Measurements from ENCODE around the gene USP54.

USP54 gene

GRCh38 chr10:73561192-73561591 lies 29.9 kb downstream of the USP54 start:
- CTCF ChIA-PET, result no interaction called here
- no peak for TF ChIP-seq ZBTB8A (tag by site-specific recombination; IDR thresholded peaks at IDR 0.05)
- TF ChIP-seq ZNF121 (tag by site-specific recombination; IDR thresholded peaks at IDR 0.05), result peak; percentile 42; the same call in 1 of the 2 replicates
- no peaks in the 10 kb centered on the region for H3K9me3 ChIP-seq (ENCODE audit: control insufficient read depth, insufficient read depth, low read depth, low read length)
- H3K36me3 ChIP-seq (ENCODE audit: control insufficient read depth in 2 of 2, insufficient read depth in 1 of 2, low read length in 2 of 2), result no peaks in the 10 kb centered on the region; a peak in 1 of 3 replicates
- H3K4me1 ChIP-seq (ENCODE audit: control insufficient read depth, insufficient read depth, low read length), result no peaks in the 10 kb centered on the region
- POLR2A ChIA-PET, result interaction anchor here (0.7 kb wide), 1 partner anchor 494 kb away, joined by 5 read pairs; no protein-coding TSS in a partner anchor
- no peak overlapping the region for H3K27ac ChIP-seq (ENCODE audit: extremely low read depth, low read depth, low read length)
- no peak overlapping the region for H3K4me3 ChIP-seq (ENCODE audit: low read depth, low read length)

GRCh38 chr10:73559590-73559989 lies 31.6 kb downstream of the USP54 start:
- no peaks in the 10 kb centered on the region for H3K9me3 ChIP-seq (ENCODE audit: control insufficient read depth, insufficient read depth, low read depth, low read length)
- CTCF ChIA-PET, result no interaction called here

GRCh38 chr10:73556855-73557254 lies 34.3 kb downstream of the USP54 start:
- ChIA-PET CTCF (no interaction called here), POLR2A (no interaction called here)
- Histone ChIP-seq H3K36me3 (ENCODE audit: control insufficient read depth in 2 of 2, insufficient read depth in 1 of 2, low read length in 2 of 2) (no peaks in the 10 kb centered on the region; a peak in 1 of 3 replicates), H3K4me3 (ENCODE audit: low read depth, low read length) (no peak overlapping the region), H3K27ac (ENCODE audit: extremely low read depth, low read depth, low read length) (no peak overlapping the region; the same call in 1 of the 2 replicates), H3K9me3 (ENCODE audit: control insufficient read depth, insufficient read depth, low read depth, low read length) (no peaks in the 10 kb centered on the region), H3K4me1 (ENCODE audit: control insufficient read depth, insufficient read depth, low read length) (peaks cover 5% of the 10 kb centered on the region; the same call in 1 of the 2 replicates)
- TF ChIP-seq ZNF148 (tag by site-specific recombination; IDR thresholded peaks at IDR 0.05; ENCODE audit: borderline replicate concordance), result no peak
- no peak for TF ChIP-seq ZSCAN18 (tag by site-specific recombination; IDR thresholded peaks at IDR 0.05)
- no peak for TF ChIP-seq ZNF341 (tag by site-specific recombination; IDR thresholded peaks at IDR 0.05; ENCODE audit: low read depth)
- TF ChIP-seq, protein P1, sequence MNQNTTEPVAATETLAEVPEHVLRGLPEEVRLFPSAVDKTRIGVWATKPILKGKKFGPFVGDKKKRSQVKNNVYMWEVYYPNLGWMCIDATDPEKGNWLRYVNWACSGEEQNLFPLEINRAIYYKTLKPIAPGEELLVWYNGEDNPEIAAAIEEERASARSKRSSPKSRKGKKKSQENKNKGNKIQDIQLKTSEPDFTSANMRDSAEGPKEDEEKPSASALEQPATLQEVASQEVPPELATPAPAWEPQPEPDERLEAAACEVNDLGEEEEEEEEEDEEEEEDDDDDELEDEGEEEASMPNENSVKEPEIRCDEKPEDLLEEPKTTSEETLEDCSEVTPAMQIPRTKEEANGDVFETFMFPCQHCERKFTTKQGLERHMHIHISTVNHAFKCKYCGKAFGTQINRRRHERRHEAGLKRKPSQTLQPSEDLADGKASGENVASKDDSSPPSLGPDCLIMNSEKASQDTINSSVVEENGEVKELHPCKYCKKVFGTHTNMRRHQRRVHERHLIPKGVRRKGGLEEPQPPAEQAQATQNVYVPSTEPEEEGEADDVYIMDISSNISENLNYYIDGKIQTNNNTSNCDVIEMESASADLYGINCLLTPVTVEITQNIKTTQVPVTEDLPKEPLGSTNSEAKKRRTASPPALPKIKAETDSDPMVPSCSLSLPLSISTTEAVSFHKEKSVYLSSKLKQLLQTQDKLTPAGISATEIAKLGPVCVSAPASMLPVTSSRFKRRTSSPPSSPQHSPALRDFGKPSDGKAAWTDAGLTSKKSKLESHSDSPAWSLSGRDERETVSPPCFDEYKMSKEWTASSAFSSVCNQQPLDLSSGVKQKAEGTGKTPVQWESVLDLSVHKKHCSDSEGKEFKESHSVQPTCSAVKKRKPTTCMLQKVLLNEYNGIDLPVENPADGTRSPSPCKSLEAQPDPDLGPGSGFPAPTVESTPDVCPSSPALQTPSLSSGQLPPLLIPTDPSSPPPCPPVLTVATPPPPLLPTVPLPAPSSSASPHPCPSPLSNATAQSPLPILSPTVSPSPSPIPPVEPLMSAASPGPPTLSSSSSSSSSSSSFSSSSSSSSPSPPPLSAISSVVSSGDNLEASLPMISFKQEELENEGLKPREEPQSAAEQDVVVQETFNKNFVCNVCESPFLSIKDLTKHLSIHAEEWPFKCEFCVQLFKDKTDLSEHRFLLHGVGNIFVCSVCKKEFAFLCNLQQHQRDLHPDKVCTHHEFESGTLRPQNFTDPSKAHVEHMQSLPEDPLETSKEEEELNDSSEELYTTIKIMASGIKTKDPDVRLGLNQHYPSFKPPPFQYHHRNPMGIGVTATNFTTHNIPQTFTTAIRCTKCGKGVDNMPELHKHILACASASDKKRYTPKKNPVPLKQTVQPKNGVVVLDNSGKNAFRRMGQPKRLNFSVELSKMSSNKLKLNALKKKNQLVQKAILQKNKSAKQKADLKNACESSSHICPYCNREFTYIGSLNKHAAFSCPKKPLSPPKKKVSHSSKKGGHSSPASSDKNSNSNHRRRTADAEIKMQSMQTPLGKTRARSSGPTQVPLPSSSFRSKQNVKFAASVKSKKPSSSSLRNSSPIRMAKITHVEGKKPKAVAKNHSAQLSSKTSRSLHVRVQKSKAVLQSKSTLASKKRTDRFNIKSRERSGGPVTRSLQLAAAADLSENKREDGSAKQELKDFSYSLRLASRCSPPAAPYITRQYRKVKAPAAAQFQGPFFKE (tag by site-specific recombination; IDR thresholded peaks at IDR 0.05; ENCODE audit: borderline replicate concordance), result no peak
- TF ChIP-seq PRDM1 (tag by site-specific recombination; IDR thresholded peaks at IDR 0.05), result no peak
- TF ChIP-seq YY1 (tag by site-specific recombination; IDR thresholded peaks at IDR 0.05), result no peak
- TF ChIP-seq ZNF654 (tag by site-specific recombination; IDR thresholded peaks at IDR 0.05; ENCODE audit: low read depth), result no peak
- TF ChIP-seq, protein P2, sequence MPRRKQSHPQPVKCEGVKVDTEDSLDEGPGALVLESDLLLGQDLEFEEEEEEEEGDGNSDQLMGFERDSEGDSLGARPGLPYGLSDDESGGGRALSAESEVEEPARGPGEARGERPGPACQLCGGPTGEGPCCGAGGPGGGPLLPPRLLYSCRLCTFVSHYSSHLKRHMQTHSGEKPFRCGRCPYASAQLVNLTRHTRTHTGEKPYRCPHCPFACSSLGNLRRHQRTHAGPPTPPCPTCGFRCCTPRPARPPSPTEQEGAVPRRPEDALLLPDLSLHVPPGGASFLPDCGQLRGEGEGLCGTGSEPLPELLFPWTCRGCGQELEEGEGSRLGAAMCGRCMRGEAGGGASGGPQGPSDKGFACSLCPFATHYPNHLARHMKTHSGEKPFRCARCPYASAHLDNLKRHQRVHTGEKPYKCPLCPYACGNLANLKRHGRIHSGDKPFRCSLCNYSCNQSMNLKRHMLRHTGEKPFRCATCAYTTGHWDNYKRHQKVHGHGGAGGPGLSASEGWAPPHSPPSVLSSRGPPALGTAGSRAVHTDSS (tag by site-specific recombination; IDR thresholded peaks at IDR 0.05), result no peak
- no peak for TF ChIP-seq KLF8 (tag by site-specific recombination; IDR thresholded peaks at IDR 0.05)
- TF ChIP-seq ZBTB21 (tag by site-specific recombination; IDR thresholded peaks at IDR 0.05), result no peak
- no peak for TF ChIP-seq ZNF785 (tag by site-specific recombination; IDR thresholded peaks at IDR 0.05)
- no peak for TF ChIP-seq ZNF48 (tag by site-specific recombination; IDR thresholded peaks at IDR 0.05)
- TF ChIP-seq ZNF248 (tag by site-specific recombination; IDR thresholded peaks at IDR 0.05), result no peak
- no peak for TF ChIP-seq ZNF585B (tag by site-specific recombination; IDR thresholded peaks at IDR 0.05)
- TF ChIP-seq ZNF24 (tag by site-specific recombination; IDR thresholded peaks at IDR 0.05), result no peak
- no peak for TF ChIP-seq WT1 (tag by site-specific recombination; IDR thresholded peaks at IDR 0.05)
- no peak for TF ChIP-seq ZBTB8A (tag by site-specific recombination; IDR thresholded peaks at IDR 0.05)

More at GRCh38 chr10:73559590-73559989, 31.6 kb downstream of the USP54 start:
- Histone ChIP-seq H3K4me1 (ENCODE audit: control insufficient read depth, insufficient read depth, low read length) (no peaks in the 10 kb centered on the region), H3K36me3 (ENCODE audit: control insufficient read depth in 2 of 2, insufficient read depth in 1 of 2, low read length in 2 of 2) (no peaks in the 10 kb centered on the region; a peak in 1 of 3 replicates), H3K27ac (ENCODE audit: extremely low read depth, low read depth, low read length) (no peak overlapping the region), H3K4me3 (ENCODE audit: low read depth, low read length) (no peak overlapping the region)
- peak; percentile 26; the same call in 1 of the 2 replicates for TF ChIP-seq ZNF600 (tag by site-specific recombination; IDR thresholded peaks at IDR 0.05)
- no peak for TF ChIP-seq ZNF610 (tag by site-specific recombination; IDR thresholded peaks at IDR 0.05; ENCODE audit: borderline replicate concordance)
- POLR2A ChIA-PET, result interaction anchor here (0.7 kb wide), 1 partner anchor 30 kb away, joined by 3 read pairs; no protein-coding TSS in a partner anchor

Data from HEK293 (cell line).